ENCODE measurements around the gene SLC39A11.

The SLC39A11 gene

GRCh38 chr17:72700226-72700625, 392.3 kb downstream of the SLC39A11 start:
- no peak for DNase-seq (ENCODE audit: low read depth in 2 of 3, low spot score in 2 of 3)

- no peak for DNase-seq (ENCODE audit: low read depth in 2 of 3, low spot score in 2 of 3)
These were observed 392.9 kb downstream of the SLC39A11 start for GRCh38 chr17:72699545-72699944.

- no peak for DNase-seq (ENCODE audit: low read depth in 2 of 3, low spot score in 2 of 3)
These were observed 394.8 kb downstream of the SLC39A11 start for GRCh38 chr17:72697602-72698146.

- DNase-seq (ENCODE audit: low read depth in 2 of 3, low spot score in 2 of 3), result no peak
These were observed 395.8 kb downstream of the SLC39A11 start for GRCh38 chr17:72696721-72697120.

- no peak for DNase-seq (ENCODE audit: low read depth in 2 of 3, low spot score in 2 of 3)
These were observed 396.3 kb downstream of the SLC39A11 start for GRCh38 chr17:72696156-72696555.

- no peak for DNase-seq (ENCODE audit: low read depth in 2 of 3, low spot score in 2 of 3)
These were observed 398.5 kb downstream of the SLC39A11 start for GRCh38 chr17:72693956-72694355.

GRCh38 chr17:72693151-72693878, 399.2 kb downstream of the SLC39A11 start:
- no peak for DNase-seq (ENCODE audit: low read depth in 2 of 3, low spot score in 2 of 3)

- no peak for DNase-seq (ENCODE audit: low read depth in 2 of 3, low spot score in 2 of 3)
These were observed 399.8 kb downstream of the SLC39A11 start for GRCh38 chr17:72692676-72693075.

- DNase-seq (ENCODE audit: low read depth in 2 of 3, low spot score in 2 of 3), result no peak
These were observed 400.9 kb downstream of the SLC39A11 start for GRCh38 chr17:72691586-72691985.

GRCh38 chr17:72691017-72691416, 401.5 kb downstream of the SLC39A11 start:
- DNase-seq (ENCODE audit: low read depth in 2 of 3, low spot score in 2 of 3), result no peak

- DNase-seq (ENCODE audit: low read depth in 2 of 3, low spot score in 2 of 3), result no peak
These were observed 404.6 kb downstream of the SLC39A11 start for GRCh38 chr17:72687886-72688285.

- DNase-seq (ENCODE audit: low read depth in 2 of 3, low spot score in 2 of 3), result no peak
These were observed 408.0 kb downstream of the SLC39A11 start for GRCh38 chr17:72684405-72685020.

- no peak for DNase-seq (ENCODE audit: low read depth in 2 of 3, low spot score in 2 of 3)
These were observed 408.7 kb downstream of the SLC39A11 start for GRCh38 chr17:72683506-72684404.

GRCh38 chr17:72682605-72683004, 409.9 kb downstream of the SLC39A11 start:
- DNase-seq (ENCODE audit: low read depth in 2 of 3, low spot score in 2 of 3), result no peak

- no peak for DNase-seq (ENCODE audit: low read depth in 2 of 3, low spot score in 2 of 3)
These were observed 410.6 kb downstream of the SLC39A11 start for GRCh38 chr17:72681844-72682243.

- no peak for DNase-seq (ENCODE audit: low read depth in 2 of 3, low spot score in 2 of 3)
These were observed 414.6 kb downstream of the SLC39A11 start for GRCh38 chr17:72677714-72678390.

- no peak for DNase-seq (ENCODE audit: low read depth in 2 of 3, low spot score in 2 of 3)
These were observed 415.4 kb downstream of the SLC39A11 start for GRCh38 chr17:72677108-72677507.

GRCh38 chr17:72672729-72673128, 419.8 kb downstream of the SLC39A11 start:
- DNase-seq (ENCODE audit: low read depth in 2 of 3, low spot score in 2 of 3), result no peak

GRCh38 chr17:72671016-72671415, 421.5 kb downstream of the SLC39A11 start:
- DNase-seq (ENCODE audit: low read depth in 2 of 3, low spot score in 2 of 3), result no peak

- DNase-seq (ENCODE audit: low read depth in 2 of 3, low spot score in 2 of 3), result no peak
These were observed 425.1 kb downstream of the SLC39A11 start for GRCh38 chr17:72667096-72668063.

All from activated CD8-positive, alpha-beta memory T cell treated with anti-CD3 and anti-CD28 coated beads for 48 hours (primary cell).